ENCODE measurements around the gene NRCAM. TPM values are rescaled to one million over a fixed set of nuclear protein-coding genes. Genes with fewer than 3 reads are reported as not detected.

NRCAM gene
- polyA plus RNA-seq, 1 donor (not counting 4 experiments of a cell fraction or from before 2014, with no cell fraction given), result 4.0 TPM

- H3K79me2 ChIP-seq (ENCODE audit: control insufficient read depth, insufficient read depth, low read length), result no peaks in the 10 kb centered on the region
- H3K27me3 ChIP-seq (ENCODE audit: control insufficient read depth, extremely low read depth, insufficient read depth, low read length), result no peaks in the 10 kb centered on the region
- no peak overlapping the region for H3K4me3 ChIP-seq (ENCODE audit: control insufficient read depth in 2 of 3, extremely low read depth in 1 of 3, insufficient read depth in 2 of 3, low read depth in 1 of 3, low read length in 3 of 3)
- dilution Hi-C loops (cut with MboI; ENCODE audit: extremely low pct_ligation_motif_present, low sequenced_read_pairs), result no loop called here
- H2AFZ ChIP-seq (ENCODE audit: control insufficient read depth, low read length), result no peak overlapping the region
- no peaks in the 10 kb centered on the region for H3K9me1 ChIP-seq (ENCODE audit: control insufficient read depth, extremely low read depth, insufficient read depth, low read length)
- no peak overlapping the region for H3K4me2 ChIP-seq (ENCODE audit: control insufficient read depth, extremely low read depth, insufficient read depth, low read depth, low read length)
- DNase-seq (ENCODE audit: low read depth, low spot score), result no peak
- no peak overlapping the region for H3K9ac ChIP-seq (ENCODE audit: control insufficient read depth, extremely low read depth, insufficient read depth, low read length)
- H3K4me1 ChIP-seq (ENCODE audit: control insufficient read depth, extremely low read depth, insufficient read depth, low read length), result peaks cover 17% of the 10 kb centered on the region
- H3K36me3 ChIP-seq (ENCODE audit: control insufficient read depth in 2 of 2, extremely low read depth in 1 of 2, insufficient read depth in 2 of 2, low read length in 2 of 2), result no peaks in the 10 kb centered on the region
- no peak for FAIRE-seq
- H3K27ac ChIP-seq (ENCODE audit: control insufficient read depth, insufficient read depth, low read length), result no peak overlapping the region
- H3K9me3 ChIP-seq (ENCODE audit: control insufficient read depth, low read depth, low read length), result no peaks in the 10 kb centered on the region
- H4K20me1 ChIP-seq (ENCODE audit: control insufficient read depth, extremely low read depth, insufficient read depth, low read length), result no peaks in the 10 kb centered on the region
- TF ChIP-seq EZH2 (IDR thresholded peaks at IDR 0.05; ENCODE audit: low read length), result no peak
- TF ChIP-seq CTCF (optimal IDR thresholded peaks at IDR 0.05 in 1 of 3, IDR thresholded peaks at IDR 0.05 in 1 of 3, conservative IDR thresholded peaks at IDR 0.05 in 1 of 3; ENCODE audit: extremely low read depth in 1 of 3, insufficient read depth in 2 of 3, low read length in 3 of 3), result no peak
Observed at GRCh38 chr7:108231221-108231620, 225.0 kb downstream of the NRCAM start.

GRCh38 chr7:108227366-108227765 is 228.9 kb downstream of the NRCAM start:
- dilution Hi-C loops (cut with MboI; ENCODE audit: extremely low pct_ligation_motif_present, low sequenced_read_pairs), result no loop called here
- H3K9me3 ChIP-seq (ENCODE audit: control insufficient read depth, low read depth, low read length), result no peaks in the 10 kb centered on the region
- no peak overlapping the region for H3K4me2 ChIP-seq (ENCODE audit: control insufficient read depth, extremely low read depth, insufficient read depth, low read depth, low read length)
- no peaks in the 10 kb centered on the region for H3K27me3 ChIP-seq (ENCODE audit: control insufficient read depth, extremely low read depth, insufficient read depth, low read length)
- H3K79me2 ChIP-seq (ENCODE audit: control insufficient read depth, insufficient read depth, low read length), result no peaks in the 10 kb centered on the region
- FAIRE-seq, result no peak
- no peak overlapping the region for H3K4me3 ChIP-seq (ENCODE audit: control insufficient read depth in 2 of 3, extremely low read depth in 1 of 3, insufficient read depth in 2 of 3, low read depth in 1 of 3, low read length in 3 of 3)
- no peaks in the 10 kb centered on the region for H3K4me1 ChIP-seq (ENCODE audit: control insufficient read depth, extremely low read depth, insufficient read depth, low read length)
- no peaks in the 10 kb centered on the region for H3K9me1 ChIP-seq (ENCODE audit: control insufficient read depth, extremely low read depth, insufficient read depth, low read length)
- no peak overlapping the region for H3K9ac ChIP-seq (ENCODE audit: control insufficient read depth, extremely low read depth, insufficient read depth, low read length)
- H4K20me1 ChIP-seq (ENCODE audit: control insufficient read depth, extremely low read depth, insufficient read depth, low read length), result no peaks in the 10 kb centered on the region
- TF ChIP-seq CTCF (optimal IDR thresholded peaks at IDR 0.05 in 1 of 3, IDR thresholded peaks at IDR 0.05 in 1 of 3, conservative IDR thresholded peaks at IDR 0.05 in 1 of 3; ENCODE audit: extremely low read depth in 1 of 3, insufficient read depth in 2 of 3, low read length in 3 of 3) (no peak), EZH2 (IDR thresholded peaks at IDR 0.05; ENCODE audit: low read length) (no peak)
- H3K36me3 ChIP-seq (ENCODE audit: control insufficient read depth in 2 of 2, extremely low read depth in 1 of 2, insufficient read depth in 2 of 2, low read length in 2 of 2), result no peaks in the 10 kb centered on the region
- no peak overlapping the region for H2AFZ ChIP-seq (ENCODE audit: control insufficient read depth, low read length)
- DNase-seq (ENCODE audit: low read depth, low spot score), result no peak
- no peak overlapping the region for H3K27ac ChIP-seq (ENCODE audit: control insufficient read depth, insufficient read depth, low read length)

Measured in keratinocyte (primary cell).